ENCODE data around the gene KRT4.

DNA sequence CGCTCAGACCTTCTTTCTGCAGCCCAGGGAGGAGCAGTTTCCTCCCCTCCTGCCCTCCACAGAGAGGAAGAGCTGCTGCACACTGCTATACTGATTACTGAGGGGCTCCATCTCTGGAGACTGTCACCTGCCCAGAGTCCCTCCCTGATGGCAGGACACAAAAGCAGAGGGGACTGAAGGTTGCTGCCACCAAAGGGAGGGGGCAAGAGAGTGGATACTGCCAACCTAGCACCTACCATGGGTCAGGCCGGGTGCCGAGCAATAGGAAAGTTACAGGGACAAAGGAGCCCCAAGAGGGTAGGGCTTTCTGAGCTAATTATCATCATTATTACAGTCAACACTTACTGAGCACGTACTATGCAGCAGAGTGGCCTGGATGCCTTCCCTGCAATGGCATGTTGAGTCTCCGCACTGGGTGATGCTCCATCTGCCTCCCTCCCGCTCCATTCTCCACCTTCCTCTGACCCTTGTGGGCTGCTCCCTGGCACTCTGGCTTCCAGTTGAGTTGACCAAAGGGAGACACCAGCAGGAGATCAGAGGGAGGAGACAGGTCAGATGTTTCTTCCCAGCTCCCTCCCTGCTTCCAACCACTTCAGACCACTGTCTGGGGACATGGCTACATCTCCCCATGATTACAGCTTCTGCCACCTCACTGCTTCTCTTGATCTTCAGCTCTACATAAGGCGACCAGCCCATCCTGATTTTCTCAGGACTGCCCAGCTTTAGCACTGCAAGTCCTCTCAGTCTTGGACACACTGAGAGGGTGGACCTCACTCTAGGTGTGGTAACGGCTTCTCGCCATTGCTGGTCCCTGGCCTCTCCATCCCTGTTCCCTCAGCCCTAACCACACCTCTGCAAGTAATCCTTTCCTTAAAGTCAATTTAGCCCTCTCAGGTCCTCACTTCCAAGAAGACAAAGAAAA, 22.8 kb upstream of the KRT4 start:
- TF ChIP-seq MXI1 (conservative IDR thresholded peaks at IDR 0.05; ENCODE audit: poor library complexity, severe bottlenecking) (no peak), EZH2 (IDR thresholded peaks at IDR 0.05; ENCODE audit: borderline replicate concordance, insufficient read depth, low read length, poor library complexity, severe bottlenecking) (no peak), EP300 (conservative IDR thresholded peaks at IDR 0.05; ENCODE audit: poor library complexity, severe bottlenecking) (no peak), REST (IDR thresholded peaks at IDR 0.05; ENCODE audit: borderline replicate concordance) (no peak), TAF1 (IDR thresholded peaks at IDR 0.05; ENCODE audit: low read depth) (no peak), RAD21 (conservative IDR thresholded peaks at IDR 0.05) (no peak), POLR2AphosphoS5 (IDR thresholded peaks at IDR 0.05) (no peak), SMC3 (conservative IDR thresholded peaks at IDR 0.05; ENCODE audit: poor library complexity) (no peak)
- TF ChIP-seq, protein P1, sequence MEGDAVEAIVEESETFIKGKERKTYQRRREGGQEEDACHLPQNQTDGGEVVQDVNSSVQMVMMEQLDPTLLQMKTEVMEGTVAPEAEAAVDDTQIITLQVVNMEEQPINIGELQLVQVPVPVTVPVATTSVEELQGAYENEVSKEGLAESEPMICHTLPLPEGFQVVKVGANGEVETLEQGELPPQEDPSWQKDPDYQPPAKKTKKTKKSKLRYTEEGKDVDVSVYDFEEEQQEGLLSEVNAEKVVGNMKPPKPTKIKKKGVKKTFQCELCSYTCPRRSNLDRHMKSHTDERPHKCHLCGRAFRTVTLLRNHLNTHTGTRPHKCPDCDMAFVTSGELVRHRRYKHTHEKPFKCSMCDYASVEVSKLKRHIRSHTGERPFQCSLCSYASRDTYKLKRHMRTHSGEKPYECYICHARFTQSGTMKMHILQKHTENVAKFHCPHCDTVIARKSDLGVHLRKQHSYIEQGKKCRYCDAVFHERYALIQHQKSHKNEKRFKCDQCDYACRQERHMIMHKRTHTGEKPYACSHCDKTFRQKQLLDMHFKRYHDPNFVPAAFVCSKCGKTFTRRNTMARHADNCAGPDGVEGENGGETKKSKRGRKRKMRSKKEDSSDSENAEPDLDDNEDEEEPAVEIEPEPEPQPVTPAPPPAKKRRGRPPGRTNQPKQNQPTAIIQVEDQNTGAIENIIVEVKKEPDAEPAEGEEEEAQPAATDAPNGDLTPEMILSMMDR (IDR thresholded peaks at IDR 0.05; ENCODE audit: poor library complexity, severe bottlenecking) = no peak

All from neural cell (in vitro differentiated cells).